Neural progenitor cell (in vitro differentiated cells): Measurements from ENCODE around the gene NAGS. TPM values are rescaled to one million over a fixed set of nuclear protein-coding genes. Genes with fewer than 3 reads are reported as not detected.
"Not testable (repeated sequence)": the region's sequence is repeated elsewhere in the genome, so short reads cannot be mapped to it uniquely, and the experiment has no call there.

Experiments used
- DNase-seq: peaks from one replicate; pipeline ENCODE4 v3.0.0-alpha.2; 2016; ENCODE audit warnings: low spot score
- H2AFZ ChIP-seq: fragments of 200-600 bp; sonication (generic); replicated peaks from 2 replicates; pipeline ENCODE4 v1.6.1; 2016; ENCODE audit warnings: antibody characterized with exemption
- H3F3A ChIP-seq: fragments of 200-600 bp; sonication (generic); 2 replicates; pipeline ENCODE4 v1.6.1; 2016; ENCODE audit warnings: antibody characterized with exemption, low read depth
- H3K27ac ChIP-seq: fragments of 200-600 bp; sonication (generic); 2 replicates; pipeline ENCODE4 v1.5.1; 2016; ENCODE audit warnings: mild to moderate bottlenecking
- H3K27me3 ChIP-seq: fragments of 200-600 bp; sonication (generic); 2 replicates; pipeline ENCODE4 v1.6.1; 2016; ENCODE audit warnings: mild to moderate bottlenecking, moderate library complexity
- H3K36me3 ChIP-seq: fragments of 200-600 bp; sonication (generic); 2 replicates; pipeline ENCODE4 v1.5.1; 2016
- H3K4me1 ChIP-seq: fragments of 200-600 bp; sonication (generic); 2 replicates; pipeline ENCODE4 v1.6.1; 2016; ENCODE audit warnings: mixed run types
- H3K4me2 ChIP-seq: fragments of 200-600 bp; sonication (generic); 2 replicates; pipeline ENCODE4 v1.6.1; 2016
- H3K4me3 ChIP-seq: fragments of 200-600 bp; sonication (generic); 2 replicates; pipeline ENCODE4 v1.5.1; 2016
- H3K79me2 ChIP-seq: fragments of 200-600 bp; sonication (generic); 2 replicates; pipeline ENCODE4 v1.6.1; 2016; ENCODE audit warnings: low read depth
- H3K9ac ChIP-seq: fragments of 200-600 bp; sonication (generic); 2 replicates; pipeline ENCODE4 v1.6.1; 2016
- H3K9me3 ChIP-seq: fragments of 200-600 bp; sonication (generic); 2 replicates; pipeline ENCODE4 v1.5.1; 2016; ENCODE audit warnings: low read depth
- H4K20me1 ChIP-seq: fragments of 200-600 bp; sonication (generic); 2 replicates; pipeline ENCODE4 v1.6.1; 2016; ENCODE audit warnings: low read depth
- H3K27ac Mint-ChIP-seq: 3 replicates; pipeline ENCODE4 v1.8.0; 2021; ENCODE audit warnings: mixed read lengths
- H3K27me3 Mint-ChIP-seq: 2 replicates; pipeline ENCODE4 v1.8.0; 2022; ENCODE audit warnings: low read depth, mild to moderate bottlenecking, inconsistent platforms, moderate library complexity, mixed read lengths; ENCODE audit not compliant: insufficient read depth
- H3K36me3 Mint-ChIP-seq: 3 replicates; pipeline ENCODE4 v1.8.0; 2021; ENCODE audit warnings: mixed read lengths
- H3K4me1 Mint-ChIP-seq: 3 replicates; pipeline ENCODE4 v1.8.0; 2021; ENCODE audit warnings: mixed read lengths
- H3K4me3 Mint-ChIP-seq: 3 replicates; pipeline ENCODE4 v1.8.0; 2021; ENCODE audit warnings: mild to moderate bottlenecking, moderate library complexity, mixed read lengths
- H3K9me3 Mint-ChIP-seq: 3 replicates; pipeline ENCODE4 v1.8.0; 2020; ENCODE audit warnings: mixed read lengths
- EZH2 ChIP-seq: fragments of 200-600 bp; sonication (generic); IDR thresholded peaks from 2 replicates; pipeline ENCODE4 v1.6.1; 2017; ENCODE audit warnings: antibody characterized with exemption, mild to moderate bottlenecking, moderate library complexity
- EZH2phosphoT487 ChIP-seq: fragments of 200-600 bp; sonication (generic); IDR thresholded peaks from 2 replicates; pipeline ENCODE4 v1.6.1; 2017; ENCODE audit warnings: antibody characterized with exemption
- total RNA-seq: library from RNA; depleted of rRNA; stranded (reverse); fragments of >200 nt; gene quantifications from 2 replicates; pipeline ENCODE4 v1.2.3, GENCODE V29; 2015; ENCODE audit warnings: low replicate concordance
- TF ChIP-seq, protein P1 (sequence below): fragments of 200-600 bp; sonication (generic); IDR thresholded peaks from 2 replicates; pipeline ENCODE4 v1.5.1; 2017; ENCODE audit warnings: antibody characterized with exemption, mild to moderate bottlenecking

The NAGS gene
- total RNA-seq, 1 donor from 2014 or later, result 1.8 TPM

DNA sequence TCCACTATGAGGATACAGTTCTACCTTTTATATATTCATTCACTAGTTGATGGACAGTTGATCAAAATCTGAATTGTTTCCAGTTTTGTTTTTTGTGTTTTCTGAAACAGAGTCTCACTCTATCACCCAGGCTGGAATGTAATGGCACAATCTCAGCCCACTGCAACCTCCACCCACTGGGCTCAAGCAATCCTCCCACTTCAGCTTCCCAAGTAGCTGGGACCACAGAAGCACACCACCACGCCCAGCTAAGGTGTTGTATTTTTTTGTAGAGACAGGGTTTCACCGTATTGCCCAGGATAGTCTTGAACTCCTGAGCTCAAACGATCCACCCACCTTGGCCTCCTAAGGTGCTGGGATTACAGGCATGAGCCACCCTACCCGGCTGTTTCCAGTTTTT is 41.1 kb downstream of the NAGS start:
- TF ChIP-seq, protein P1, sequence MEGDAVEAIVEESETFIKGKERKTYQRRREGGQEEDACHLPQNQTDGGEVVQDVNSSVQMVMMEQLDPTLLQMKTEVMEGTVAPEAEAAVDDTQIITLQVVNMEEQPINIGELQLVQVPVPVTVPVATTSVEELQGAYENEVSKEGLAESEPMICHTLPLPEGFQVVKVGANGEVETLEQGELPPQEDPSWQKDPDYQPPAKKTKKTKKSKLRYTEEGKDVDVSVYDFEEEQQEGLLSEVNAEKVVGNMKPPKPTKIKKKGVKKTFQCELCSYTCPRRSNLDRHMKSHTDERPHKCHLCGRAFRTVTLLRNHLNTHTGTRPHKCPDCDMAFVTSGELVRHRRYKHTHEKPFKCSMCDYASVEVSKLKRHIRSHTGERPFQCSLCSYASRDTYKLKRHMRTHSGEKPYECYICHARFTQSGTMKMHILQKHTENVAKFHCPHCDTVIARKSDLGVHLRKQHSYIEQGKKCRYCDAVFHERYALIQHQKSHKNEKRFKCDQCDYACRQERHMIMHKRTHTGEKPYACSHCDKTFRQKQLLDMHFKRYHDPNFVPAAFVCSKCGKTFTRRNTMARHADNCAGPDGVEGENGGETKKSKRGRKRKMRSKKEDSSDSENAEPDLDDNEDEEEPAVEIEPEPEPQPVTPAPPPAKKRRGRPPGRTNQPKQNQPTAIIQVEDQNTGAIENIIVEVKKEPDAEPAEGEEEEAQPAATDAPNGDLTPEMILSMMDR, result no peak
- TF ChIP-seq EZH2 (no peak), EZH2phosphoT487 (no peak)
- peaks cover 6% of the 10 kb centered on the region for H3K4me1 Mint-ChIP-seq
- H3K27ac ChIP-seq, result no peak overlapping the region
- H3K36me3 Mint-ChIP-seq, result peaks cover 19% of the 10 kb centered on the region
- H4K20me1 ChIP-seq, result peaks cover 76% of the 10 kb centered on the region
- no peak overlapping the region for H3K4me3 Mint-ChIP-seq
- H2AFZ ChIP-seq, result no peak overlapping the region
- H3K9me3 ChIP-seq, result no peaks in the 10 kb centered on the region
- DNase-seq, result no peak
- H3K79me2 ChIP-seq, result peaks cover 98% of the 10 kb centered on the region
- H3K27me3 Mint-ChIP-seq, result no peaks in the 10 kb centered on the region
- no peaks in the 10 kb centered on the region for H3K36me3 ChIP-seq
- H3K9ac ChIP-seq, result no peak overlapping the region
- H3K27me3 ChIP-seq, result no peaks in the 10 kb centered on the region
- peaks cover 21% of the 10 kb centered on the region for H3F3A ChIP-seq
- H3K9me3 Mint-ChIP-seq, result no peaks in the 10 kb centered on the region
- H3K4me2 ChIP-seq, result no peak overlapping the region
- no peak overlapping the region for H3K27ac Mint-ChIP-seq
- no peak overlapping the region for H3K4me3 ChIP-seq
- no peaks in the 10 kb centered on the region for H3K4me1 ChIP-seq

DNA sequence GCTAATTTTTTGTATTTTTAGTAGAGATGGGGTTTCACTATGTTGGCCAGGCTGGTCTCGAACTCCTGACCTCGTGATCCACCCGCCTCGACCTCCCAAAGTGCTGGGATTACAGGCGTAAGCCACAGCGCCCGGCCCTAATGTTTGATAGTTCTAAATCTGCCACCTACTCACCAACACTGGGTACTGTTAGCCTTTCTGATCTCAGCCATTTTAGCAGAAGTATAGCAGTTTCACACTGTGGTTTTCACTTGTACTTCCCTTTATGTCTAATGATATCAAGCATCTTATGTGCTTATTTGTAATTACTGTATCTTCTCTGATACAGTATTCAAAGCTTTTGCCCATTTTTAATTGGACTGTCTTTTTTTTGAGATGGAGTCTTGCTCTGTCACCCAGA is 42.5 kb downstream of the NAGS start:
- not testable (repeated sequence) for H3K4me3 Mint-ChIP-seq
- H4K20me1 ChIP-seq, result peaks cover 73% of the 10 kb centered on the region
- H3K36me3 Mint-ChIP-seq, result peaks cover 19% of the 10 kb centered on the region

DNA sequence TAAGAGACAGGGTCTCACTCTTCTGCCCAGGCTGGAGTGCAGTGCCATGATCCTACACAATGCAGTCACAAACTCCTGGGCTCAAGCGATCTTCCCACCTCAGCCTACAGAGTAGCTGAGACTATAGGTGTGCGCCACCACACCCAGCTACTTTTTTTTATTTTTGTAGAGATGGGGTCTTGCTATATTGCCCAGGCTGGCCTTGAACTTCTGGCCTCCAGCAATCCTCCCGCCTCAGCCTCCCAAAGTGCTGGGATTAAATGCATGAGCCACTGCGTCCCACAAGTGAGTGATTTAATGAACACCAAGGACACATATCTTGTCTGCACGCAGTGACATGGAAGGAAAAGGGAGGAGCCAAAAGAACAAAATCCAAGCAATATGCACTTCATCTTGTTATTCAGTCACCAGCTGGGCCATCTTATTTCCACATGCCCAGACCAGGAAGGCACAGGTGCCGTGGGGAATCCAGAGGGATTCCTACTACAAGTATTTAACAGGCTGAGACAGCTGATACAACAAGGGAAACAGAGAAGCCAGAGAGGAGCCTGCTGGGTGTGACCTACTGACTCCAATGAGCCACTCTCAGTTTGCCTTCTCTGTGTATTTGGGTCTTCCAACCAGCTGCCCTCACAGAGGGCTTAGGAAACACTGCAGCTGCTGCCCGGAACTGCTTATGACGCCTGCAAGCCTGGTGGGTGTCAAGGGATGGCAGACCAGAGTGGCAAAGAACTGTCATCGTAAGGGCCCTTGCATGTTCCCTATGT is 45.1 kb downstream of the NAGS start:
- no peak overlapping the region for H3K27ac ChIP-seq
- H3K4me3 Mint-ChIP-seq, result no peak overlapping the region
- H2AFZ ChIP-seq, result no peak overlapping the region
- H3K4me1 Mint-ChIP-seq, result no peaks in the 10 kb centered on the region
- no peak for DNase-seq
- H3K27me3 ChIP-seq, result no peaks in the 10 kb centered on the region
- no peaks in the 10 kb centered on the region for H3K27me3 Mint-ChIP-seq
- H3K9me3 Mint-ChIP-seq, result no peaks in the 10 kb centered on the region
- no peaks in the 10 kb centered on the region for H3K4me1 ChIP-seq
- H3K79me2 ChIP-seq, result peaks cover 98% of the 10 kb centered on the region
- TF ChIP-seq, protein P1, result no peak
- no peaks in the 10 kb centered on the region for H3K36me3 ChIP-seq
- no peaks in the 10 kb centered on the region for H3K9me3 ChIP-seq
- no peak overlapping the region for H3K4me2 ChIP-seq
- peaks cover 70% of the 10 kb centered on the region for H4K20me1 ChIP-seq
- no peak overlapping the region for H3K27ac Mint-ChIP-seq
- H3F3A ChIP-seq, result peaks cover 12% of the 10 kb centered on the region
- H3K36me3 Mint-ChIP-seq, result peaks cover 30% of the 10 kb centered on the region
- H3K9ac ChIP-seq, result no peak overlapping the region
- no peak overlapping the region for H3K4me3 ChIP-seq

More for the DNA sequence above, 42.5 kb downstream of the NAGS start:
- H3F3A ChIP-seq, result peaks cover 21% of the 10 kb centered on the region
- H3K4me1 ChIP-seq, DNase-seq, H3K4me3 ChIP-seq, H3K27ac Mint-ChIP-seq, H3K27me3 ChIP-seq, H3K36me3 ChIP-seq, H3K9me3 ChIP-seq, H2AFZ ChIP-seq, H3K4me1 Mint-ChIP-seq, H3K4me2 ChIP-seq, H3K9me3 Mint-ChIP-seq, H3K9ac ChIP-seq, H3K27ac ChIP-seq, H3K27me3 Mint-ChIP-seq: not testable (repeated sequence)
- H3K79me2 ChIP-seq, result peaks cover 98% of the 10 kb centered on the region

- TF ChIP-seq, protein P1, result no peak
- TF ChIP-seq EZH2, result no peak
- no peak for TF ChIP-seq EZH2phosphoT487
- Mint-ChIP-seq H3K4me1 (no peaks in the 10 kb centered on the region), H3K27ac (no peak overlapping the region), H3K4me3 (no peak overlapping the region), H3K36me3 (peaks cover 27% of the 10 kb centered on the region), H3K9me3 (no peaks in the 10 kb centered on the region), H3K27me3 (no peaks in the 10 kb centered on the region)
- Histone ChIP-seq H3K4me3 (no peak overlapping the region), H3K79me2 (peaks cover 98% of the 10 kb centered on the region), H3K27me3 (no peaks in the 10 kb centered on the region), H3K36me3 (no peaks in the 10 kb centered on the region), H3K9me3 (no peaks in the 10 kb centered on the region), H3K27ac (no peak overlapping the region), H4K20me1 (peaks cover 73% of the 10 kb centered on the region), H3K9ac (no peak overlapping the region), H2AFZ (no peak overlapping the region), H3F3A (peaks cover 7% of the 10 kb centered on the region), H3K4me2 (no peak overlapping the region), H3K4me1 (no peaks in the 10 kb centered on the region)
- DNase-seq, result no peak
Observed at GRCh38 chr17:44053125-44053872, 48.9 kb downstream of the NAGS start.
